Nephron (organoid): ENCODE measurements around the gene TUBGCP2.

Experiments used
- H3K27ac Mint-ChIP-seq, 3 experiments: 2 replicates each; pipeline ENCODE4 v1.8.0; 2020; ENCODE audit warnings: mixed read lengths in 3 of 3, mild to moderate bottlenecking in 2 of 3, moderate library complexity in 1 of 3
- H3K27me3 Mint-ChIP-seq: 2 replicates; pipeline ENCODE4 v1.8.0; 2021; ENCODE audit warnings: low read depth, mild to moderate bottlenecking, moderate library complexity, mixed read lengths
- H3K36me3 Mint-ChIP-seq: 2 replicates; pipeline ENCODE4 v1.8.0; 2020; ENCODE audit warnings: low read depth, mixed read lengths
- H3K4me1 Mint-ChIP-seq: 2 replicates; pipeline ENCODE4 v1.8.0; 2020; ENCODE audit warnings: mixed read lengths
- H3K4me3 Mint-ChIP-seq, 3 experiments: 2 replicates each; pipeline ENCODE4 v1.8.0; 2020; ENCODE audit warnings: mild to moderate bottlenecking in 3 of 3, mixed read lengths in 3 of 3, moderate library complexity in 2 of 3
- H3K9me3 Mint-ChIP-seq: 2 replicates; pipeline ENCODE4 v1.8.0; 2020; ENCODE audit warnings: mixed read lengths
- TF ChIP-seq, protein P1 (sequence below), 3 experiments: fragments of 200-600 bp; sonication (generic); IDR thresholded peaks; one replicate each; pipeline ENCODE4 v1.5.0; 2021; ENCODE audit warnings: antibody characterized with exemption in 3 of 3; ENCODE audit not compliant: unreplicated experiment in 3 of 3

Gene TUBGCP2

DNA sequence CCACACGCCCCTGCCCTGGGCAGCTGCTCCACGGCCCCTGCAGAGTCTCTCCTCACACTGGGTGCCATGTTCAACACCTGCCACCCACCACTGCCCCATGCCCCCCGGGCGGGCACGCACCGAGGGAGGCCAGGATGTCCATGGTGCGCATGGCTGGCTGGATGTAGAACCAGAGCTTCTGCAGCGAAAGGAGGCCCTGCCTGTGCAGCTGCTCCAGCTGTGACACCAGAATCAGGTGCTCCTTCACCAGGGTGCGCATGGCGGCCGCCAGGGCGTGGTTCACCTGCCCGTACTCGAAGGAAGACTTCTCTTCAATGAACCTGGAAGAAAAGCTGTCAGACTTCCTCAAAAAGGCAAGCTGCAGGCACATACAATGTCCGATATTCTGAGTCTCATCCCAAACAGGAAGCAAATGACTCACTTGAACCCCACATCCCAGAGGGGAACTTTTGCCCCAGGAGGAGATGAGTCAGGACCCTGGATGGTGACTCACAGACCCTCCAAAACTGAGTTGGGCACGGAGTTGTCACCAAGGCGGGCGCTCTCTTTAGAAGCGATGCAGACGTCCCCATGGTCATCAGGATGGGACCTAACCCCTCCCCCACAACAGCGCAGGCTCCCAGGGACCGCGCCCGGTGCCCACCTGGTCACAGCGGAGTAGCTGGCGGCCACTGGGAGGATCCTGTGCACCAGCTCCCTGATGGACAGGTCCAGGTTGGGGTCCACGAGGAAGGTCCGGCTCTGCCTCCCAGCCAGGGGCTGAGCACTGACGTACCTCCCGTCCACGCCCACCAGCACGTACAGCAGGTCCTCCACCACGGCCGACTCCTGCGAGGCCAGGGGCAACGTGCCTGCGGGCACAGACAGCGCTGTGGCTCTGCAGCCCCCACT, 15.5 kb downstream of the TUBGCP2 start:
- H3K4me1 Mint-ChIP-seq, result no peaks in the 10 kb centered on the region
- peaks cover 46% of the 10 kb centered on the region for H3K36me3 Mint-ChIP-seq
- TF ChIP-seq, protein P1, sequence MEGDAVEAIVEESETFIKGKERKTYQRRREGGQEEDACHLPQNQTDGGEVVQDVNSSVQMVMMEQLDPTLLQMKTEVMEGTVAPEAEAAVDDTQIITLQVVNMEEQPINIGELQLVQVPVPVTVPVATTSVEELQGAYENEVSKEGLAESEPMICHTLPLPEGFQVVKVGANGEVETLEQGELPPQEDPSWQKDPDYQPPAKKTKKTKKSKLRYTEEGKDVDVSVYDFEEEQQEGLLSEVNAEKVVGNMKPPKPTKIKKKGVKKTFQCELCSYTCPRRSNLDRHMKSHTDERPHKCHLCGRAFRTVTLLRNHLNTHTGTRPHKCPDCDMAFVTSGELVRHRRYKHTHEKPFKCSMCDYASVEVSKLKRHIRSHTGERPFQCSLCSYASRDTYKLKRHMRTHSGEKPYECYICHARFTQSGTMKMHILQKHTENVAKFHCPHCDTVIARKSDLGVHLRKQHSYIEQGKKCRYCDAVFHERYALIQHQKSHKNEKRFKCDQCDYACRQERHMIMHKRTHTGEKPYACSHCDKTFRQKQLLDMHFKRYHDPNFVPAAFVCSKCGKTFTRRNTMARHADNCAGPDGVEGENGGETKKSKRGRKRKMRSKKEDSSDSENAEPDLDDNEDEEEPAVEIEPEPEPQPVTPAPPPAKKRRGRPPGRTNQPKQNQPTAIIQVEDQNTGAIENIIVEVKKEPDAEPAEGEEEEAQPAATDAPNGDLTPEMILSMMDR (IDR thresholded peaks at IDR 0.05; ENCODE audit: unreplicated experiment in 3 of 3), result no peak
- H3K4me3 Mint-ChIP-seq, result no peak overlapping the region
- H3K27ac Mint-ChIP-seq, result no peak overlapping the region
- H3K27me3 Mint-ChIP-seq, result no peaks in the 10 kb centered on the region
- no peaks in the 10 kb centered on the region for H3K9me3 Mint-ChIP-seq

DNA sequence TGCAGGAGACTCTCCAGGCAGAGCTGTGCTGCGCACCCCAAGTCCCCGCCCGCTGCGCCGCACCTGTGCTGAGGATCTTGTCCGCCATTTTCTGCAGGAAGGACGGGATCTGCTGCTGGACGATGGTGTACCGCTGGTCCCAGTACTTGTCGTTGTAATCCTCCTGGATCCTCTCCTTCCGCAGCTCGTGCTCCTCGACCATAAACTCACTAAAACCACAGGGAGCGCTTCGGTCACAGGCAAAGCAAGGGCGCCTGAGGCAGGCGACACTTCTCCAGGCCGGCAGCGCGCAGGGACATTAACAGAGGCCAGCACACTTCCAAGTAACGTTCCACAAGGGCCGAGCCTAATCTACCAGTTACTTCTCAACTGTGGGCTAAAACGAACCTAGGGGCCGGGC, 18.9 kb downstream of the TUBGCP2 start:
- Mint-ChIP-seq H3K27me3 (no peaks in the 10 kb centered on the region), H3K4me3 (no peak overlapping the region), H3K36me3 (peaks cover 57% of the 10 kb centered on the region), H3K9me3 (no peaks in the 10 kb centered on the region), H3K4me1 (no peaks in the 10 kb centered on the region), H3K27ac (no peak overlapping the region)
- TF ChIP-seq, protein P1 (IDR thresholded peaks at IDR 0.05; ENCODE audit: unreplicated experiment in 3 of 3), result no peak

DNA sequence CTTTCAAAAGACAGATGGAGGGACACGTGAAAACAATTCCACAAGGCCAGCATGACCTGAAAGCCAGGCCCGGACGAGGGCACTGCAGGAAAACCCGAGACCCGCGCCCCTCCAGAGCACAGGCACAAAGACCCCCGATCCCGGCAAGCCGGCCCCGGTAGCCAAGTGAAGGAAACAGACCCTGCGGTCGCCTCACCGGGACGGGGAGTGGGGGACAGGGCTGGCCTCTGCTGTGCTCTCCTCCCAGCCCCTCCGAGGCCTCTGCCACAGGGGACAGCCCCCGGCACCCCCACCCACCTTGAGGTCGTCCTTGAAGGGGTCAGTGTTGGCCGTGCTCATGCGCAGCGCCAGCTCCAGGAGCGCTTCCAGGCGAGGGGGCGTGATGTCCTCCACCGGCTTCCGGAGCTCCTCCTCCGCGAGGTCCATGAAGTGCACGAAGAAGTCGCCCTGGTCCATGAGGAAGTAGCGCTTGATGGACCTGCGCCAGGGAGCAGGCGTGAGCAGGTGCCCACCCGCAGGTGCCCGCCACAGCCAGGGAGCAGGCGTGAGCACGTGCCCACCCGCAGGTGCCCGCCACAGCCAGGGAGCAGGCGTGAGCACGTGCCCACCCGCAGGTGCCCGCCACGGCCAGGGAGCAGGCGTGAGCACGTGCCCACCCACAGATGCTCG, 20.7 kb downstream of the TUBGCP2 start:
- Mint-ChIP-seq H3K36me3 (peaks cover 59% of the 10 kb centered on the region), H3K9me3 (no peaks in the 10 kb centered on the region), H3K4me1 (no peaks in the 10 kb centered on the region), H3K27me3 (no peaks in the 10 kb centered on the region), H3K27ac (no peak overlapping the region), H3K4me3 (no peak overlapping the region)
- TF ChIP-seq, protein P1 (IDR thresholded peaks at IDR 0.05; ENCODE audit: unreplicated experiment in 3 of 3), result no peak

DNA sequence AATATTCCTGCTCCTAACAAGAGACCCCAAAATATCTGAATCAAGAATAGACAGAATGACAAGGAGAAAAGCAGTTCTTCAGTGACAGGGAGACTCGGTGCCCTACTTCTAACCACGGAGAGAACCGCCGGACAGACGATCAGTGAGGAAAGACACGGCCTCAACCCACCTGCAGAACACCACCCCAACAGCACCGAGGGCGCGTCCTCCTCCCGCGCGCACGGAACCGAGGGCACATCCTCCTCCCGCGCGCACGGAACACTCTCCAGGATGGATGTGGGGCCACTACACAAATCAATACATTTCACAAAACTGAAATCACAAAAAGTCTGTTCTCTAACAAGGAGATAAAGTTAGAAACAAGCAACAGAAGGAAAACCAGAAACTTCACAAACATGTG, 22.3 kb downstream of the TUBGCP2 start:
- no peak overlapping the region for H3K27ac Mint-ChIP-seq
- no peaks in the 10 kb centered on the region for H3K9me3 Mint-ChIP-seq
- no peaks in the 10 kb centered on the region for H3K27me3 Mint-ChIP-seq
- TF ChIP-seq, protein P1 (IDR thresholded peaks at IDR 0.05; ENCODE audit: unreplicated experiment in 3 of 3), result no peak
- peaks cover 66% of the 10 kb centered on the region for H3K36me3 Mint-ChIP-seq
- H3K4me1 Mint-ChIP-seq, result no peaks in the 10 kb centered on the region
- H3K4me3 Mint-ChIP-seq, result no peak overlapping the region

DNA sequence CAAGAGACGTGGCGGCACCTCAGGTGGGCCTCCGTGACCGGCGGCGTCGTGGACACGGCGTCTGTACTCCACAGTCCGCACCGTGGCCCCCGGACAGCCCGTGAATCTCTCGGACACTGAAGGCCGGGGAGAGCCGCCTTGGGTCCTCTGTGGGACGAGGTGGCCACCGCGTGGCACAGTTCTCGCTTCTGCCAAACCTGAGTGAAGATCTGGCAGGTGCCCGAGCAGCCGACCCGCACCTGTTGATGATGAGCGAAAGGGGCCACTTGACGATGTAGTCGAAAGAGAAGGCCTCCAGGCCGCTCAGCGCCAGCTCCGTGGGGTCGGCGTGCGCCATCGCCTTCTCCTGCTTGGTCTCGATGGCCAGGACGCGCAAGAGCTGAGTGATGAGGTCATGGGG, 23.5 kb downstream of the TUBGCP2 start:
- H3K4me1 Mint-ChIP-seq, result no peaks in the 10 kb centered on the region
- no peak overlapping the region for H3K27ac Mint-ChIP-seq
- H3K27me3 Mint-ChIP-seq, result no peaks in the 10 kb centered on the region
- TF ChIP-seq, protein P1 (IDR thresholded peaks at IDR 0.05; ENCODE audit: unreplicated experiment in 3 of 3), result no peak
- peaks cover 59% of the 10 kb centered on the region for H3K36me3 Mint-ChIP-seq
- H3K4me3 Mint-ChIP-seq, result no peak overlapping the region
- no peaks in the 10 kb centered on the region for H3K9me3 Mint-ChIP-seq
